Transverse colon (tissue), 4 donors: ENCODE data around the gene KRTAP5-9. TPM values are rescaled to one million over a fixed set of nuclear protein-coding genes. Genes with fewer than 3 reads are reported as not detected.
"Not testable (repeated sequence)": the region's sequence is repeated elsewhere in the genome, so short reads cannot be mapped to it uniquely, and the experiment has no call there.

Source experiments
- DNase-seq: peaks from one replicate; pipeline ENCODE4 v3.0.0-alpha.2; 2019
- H3K27ac ChIP-seq, 4 donors: fragments of 200-600 bp; sonication (generic); 2 replicates each; pipeline ENCODE4 v1.5.1; 2016 to 2018; ENCODE audit warnings: inconsistent platforms in 4 of 4
- H3K27me3 ChIP-seq: fragments of 200-600 bp; sonication (generic); 2 replicates; pipeline ENCODE4 v1.5.1; 2017; ENCODE audit warnings: inconsistent platforms
- H3K36me3 ChIP-seq, 4 donors: fragments of 200-600 bp; sonication (generic); 2 replicates each; pipeline ENCODE4 v1.5.1; 2017 to 2019; ENCODE audit warnings: inconsistent platforms in 4 of 4
- H3K4me1 ChIP-seq, 4 donors: fragments of 200-600 bp; sonication (generic); 2 replicates each; pipeline ENCODE4 v1.5.1; 2017 to 2020; ENCODE audit warnings: inconsistent platforms in 4 of 4
- H3K4me3 ChIP-seq, 4 donors: fragments of 200-600 bp; sonication (generic); 1 replicate in 1 of 4; 2 replicates in 3 of 4; pipeline versions ENCODE4 v1.5.1 to v1.6.1; 2017 to 2019; ENCODE audit warnings: inconsistent platforms in 4 of 4
- H3K9me3 ChIP-seq, 2 donors: fragments of 200-600 bp; sonication (generic); 2 replicates each; pipeline ENCODE4 v1.5.1; 2017 to 2019; ENCODE audit warnings: inconsistent platforms in 2 of 2
- CTCF ChIP-seq, 5 experiments: fragments of 200-600 bp in 3 of 5; fragments of 450-650 bp in 2 of 5; sonication (generic) in 3 of 5; IDR thresholded peaks; 1 replicate in 2 of 5; 2 replicates in 3 of 5; pipeline ENCODE4 v1.5.1; 2016 to 2017; ENCODE audit warnings: antibody characterized with exemption in 5 of 5, inconsistent platforms in 3 of 5, mild to moderate bottlenecking in 2 of 5, moderate library complexity in 1 of 5
- EP300 ChIP-seq: sonication (generic); formaldehyde crosslinking; IDR thresholded peaks from one replicate; pipeline ENCODE4 v1.6.1; 2017; ENCODE audit warnings: antibody characterized with exemption, low read depth
- POLR2A ChIP-seq: fragments of 450-650 bp; IDR thresholded peaks from one replicate; pipeline ENCODE4 v1.6.1; 2016; ENCODE audit warnings: antibody characterized with exemption, mild to moderate bottlenecking, moderate library complexity
- POLR2AphosphoS5 ChIP-seq, 3 donors: sonication (generic); formaldehyde crosslinking; IDR thresholded peaks; one replicate each; pipeline ENCODE4 v1.6.1; 2016; ENCODE audit warnings: antibody characterized with exemption in 3 of 3
- WGBS, 2 donors: methylation state at CpG; one replicate each; pipeline ENCODE4 v1.1.5; 2018; ENCODE audit warnings: low coverage in 1 of 2; 5-methylcytosine and 5-hydroxymethylcytosine counted together
- in situ Hi-C, 4 donors: fragments of 200-750 bp; cut with MboI; loops; one replicate each; pipeline versions ENCODE4 v1.15.0 to v1.15.1; 2017; ENCODE audit warnings: low sequenced_read_pairs in 3 of 4, low pct_ligation_motif_present in 1 of 4, low pct_unique_long_range_greater_than_20kb in 1 of 4
- intact Hi-C: fragments of 100-400 bp; cut with DNase I; formaldehyde crosslinking; loops from one replicate; pipeline ENCODE4 v1.15.1; 2023; ENCODE audit warnings: low total_unique reads
- total RNA-seq, 4 donors: library from RNA; depleted of rRNA; stranded (reverse); fragments of >200 nt; gene quantifications; one replicate each; pipeline ENCODE4 v1.1.0, GENCODE V29; 2016

KRTAP5-9 gene
- total RNA-seq, 4 donors from 2014 or later: 0.41 to 0.79 TPM; not detected in 2

GRCh38 chr11:71527576-71528210 lies 20.5 kb upstream of the KRTAP5-9 start:
- Histone ChIP-seq H3K4me3 (no peak overlapping the region), H3K27me3 (no peaks in the 10 kb centered on the region), H3K9me3 (no peaks in the 10 kb centered on the region), H3K27ac (no peak overlapping the region), H3K36me3 (no peaks in the 10 kb centered on the region), H3K4me1 (no peaks in the 10 kb centered on the region)
- WGBS, 2 donors: 84 to 95% methylated on average over 4 to 6 of the region's 6 CpGs
- no peak for DNase-seq
- intact Hi-C loops: no loop called here
- in situ Hi-C loops: no loop called here
- TF ChIP-seq CTCF (IDR thresholded peaks at IDR 0.05): no peak
- TF ChIP-seq POLR2A: no peak
- TF ChIP-seq POLR2AphosphoS5 (IDR thresholded peaks at IDR 0.05): no peak
- TF ChIP-seq EP300: no peak

- Histone ChIP-seq H3K4me3 (no peak overlapping the region), H3K9me3 (no peaks in the 10 kb centered on the region), H3K27me3 (no peaks in the 10 kb centered on the region), H3K27ac (no peak overlapping the region), H3K36me3 (no peaks in the 10 kb centered on the region), H3K4me1 (no peaks in the 10 kb centered on the region)
- in situ Hi-C loops: no loop called here
- intact Hi-C loops: no loop called here
- WGBS, 2 donors: 80 to 82% methylated on average over 4 to 11 of the region's 11 CpGs
- TF ChIP-seq CTCF (IDR thresholded peaks at IDR 0.05) (no peak), POLR2A (no peak), EP300 (no peak), POLR2AphosphoS5 (IDR thresholded peaks at IDR 0.05) (no peak)
- no peak for DNase-seq
Observed at GRCh38 chr11:71530602-71531001, 17.6 kb upstream of the KRTAP5-9 start.

- H3K9me3 ChIP-seq: no peaks in the 10 kb centered on the region
- H3K36me3 ChIP-seq: no peaks in the 10 kb centered on the region
- no peak for DNase-seq
- intact Hi-C loops: no loop called here
- WGBS, 2 donors: 62 to 75% methylated on average over 8 to 10 of the region's 10 CpGs
- H3K4me3 ChIP-seq: no peak overlapping the region
- in situ Hi-C loops: no loop called here
- no peaks in the 10 kb centered on the region for H3K27me3 ChIP-seq
- H3K4me1 ChIP-seq: no peaks in the 10 kb centered on the region
- TF ChIP-seq EP300: no peak
- TF ChIP-seq POLR2AphosphoS5 (IDR thresholded peaks at IDR 0.05): no peak
- no peak for TF ChIP-seq CTCF (IDR thresholded peaks at IDR 0.05)
- no peak for TF ChIP-seq POLR2A
- no peak overlapping the region for H3K27ac ChIP-seq
Observed at GRCh38 chr11:71532036-71532610, 16.1 kb upstream of the KRTAP5-9 start.

GRCh38 chr11:71534711-71535608 lies 13.3 kb upstream of the KRTAP5-9 start:
- in situ Hi-C loops: not testable (repeated sequence)

More at GRCh38 chr11:71534711-71535608, 13.3 kb upstream of the KRTAP5-9 start:
- H3K9me3 ChIP-seq, H3K4me3 ChIP-seq, H3K27me3 ChIP-seq, H3K27ac ChIP-seq, DNase-seq, H3K4me1 ChIP-seq, H3K36me3 ChIP-seq, intact Hi-C loops: not testable (repeated sequence)
- 40 to 66% methylated on average over 2 to 17 of the region's 17 CpGs for WGBS, 2 donors
